ENCODE data around the gene C10orf143. TPM values are rescaled to one million over a fixed set of nuclear protein-coding genes. Genes with fewer than 3 reads are reported as not detected.
"Not testable (repeated sequence)": the region's sequence is repeated elsewhere in the genome, so short reads cannot be mapped to it uniquely, and the experiment has no call there.

The C10orf143 gene
- total RNA-seq, 4 donors from 2014 or later: 2.4 to 22.1 (median 7.7) TPM; not detected in 1

GRCh38 chr10:130128062-130128781 is 17.6 kb upstream of the C10orf143 start:
- Histone ChIP-seq H3K27me3 (no peaks in the 10 kb centered on the region), H3K4me1 (no peaks in the 10 kb centered on the region), H3K9me3 (no peaks in the 10 kb centered on the region), H3K27ac (no peak overlapping the region), H3K4me3 (no peak overlapping the region), H3K36me3 (no peaks in the 10 kb centered on the region)
- DNase-seq: no peak
- TF ChIP-seq POLR2A (IDR thresholded peaks at IDR 0.05) (no peak), CTCF (IDR thresholded peaks at IDR 0.05) (no peak)
- intact Hi-C loops (cut with DNase I; ENCODE audit: low total_unique reads): no loop called here

GRCh38 chr10:130127364-130128061 is 16.9 kb upstream of the C10orf143 start:
- peak in 1 of 2 donors; percentile 46 for DNase-seq
- intact Hi-C loops (cut with DNase I; ENCODE audit: low total_unique reads): no loop called here
- TF ChIP-seq CTCF (IDR thresholded peaks at IDR 0.05) (peak; percentile 59 to 80 (median 66)), POLR2A (IDR thresholded peaks at IDR 0.05) (no peak)
- no peaks in the 10 kb centered on the region for H3K9me3 ChIP-seq
- no peak overlapping the region for H3K27ac ChIP-seq
- H3K27me3 ChIP-seq: no peaks in the 10 kb centered on the region
- no peaks in the 10 kb centered on the region for H3K36me3 ChIP-seq
- H3K4me1 ChIP-seq: no peaks in the 10 kb centered on the region
- no peak overlapping the region for H3K4me3 ChIP-seq

GRCh38 chr10:130121486-130122079 is 11.0 kb upstream of the C10orf143 start:
- no peak overlapping the region for H3K4me3 ChIP-seq
- DNase-seq: no peak
- no peaks in the 10 kb centered on the region for H3K36me3 ChIP-seq
- H3K4me1 ChIP-seq: no peaks in the 10 kb centered on the region
- no peaks in the 10 kb centered on the region for H3K27me3 ChIP-seq
- no peak overlapping the region for H3K27ac ChIP-seq
- intact Hi-C loops (cut with DNase I; ENCODE audit: low total_unique reads): no loop called here
- H3K9me3 ChIP-seq: peaks cover 0 to 7% of the 10 kb centered on the region in 2 donors
- TF ChIP-seq POLR2A (IDR thresholded peaks at IDR 0.05): no peak
- TF ChIP-seq CTCF (IDR thresholded peaks at IDR 0.05): no peak

GRCh38 chr10:130117535-130117934 is 6.9 kb upstream of the C10orf143 start:
- H3K9me3 ChIP-seq; DNase-seq; H3K27me3 ChIP-seq; H3K27ac ChIP-seq; H3K4me1 ChIP-seq; intact Hi-C loops (cut with DNase I; ENCODE audit: low total_unique reads); H3K4me3 ChIP-seq; H3K36me3 ChIP-seq: not testable (repeated sequence)

GRCh38 chr10:130116942-130117341 is 6.3 kb upstream of the C10orf143 start:
- H3K36me3 ChIP-seq; H3K9me3 ChIP-seq; intact Hi-C loops (cut with DNase I; ENCODE audit: low total_unique reads); DNase-seq; H3K27me3 ChIP-seq; H3K4me3 ChIP-seq; H3K27ac ChIP-seq; H3K4me1 ChIP-seq: not testable (repeated sequence)

- TF ChIP-seq POLR2A (IDR thresholded peaks at IDR 0.05) (no peak), CTCF (IDR thresholded peaks at IDR 0.05) (no peak)
- Histone ChIP-seq H3K27ac (no peak overlapping the region), H3K4me3 (no peak overlapping the region), H3K4me1 (peaks cover 0 to 6% of the 10 kb centered on the region in 2 donors), H3K36me3 (no peaks in the 10 kb centered on the region), H3K9me3 (peaks cover 0 to 7% of the 10 kb centered on the region in 2 donors), H3K27me3 (no peaks in the 10 kb centered on the region)
- intact Hi-C loops (cut with DNase I; ENCODE audit: low total_unique reads): no loop called here
- no peak for DNase-seq
Observed at GRCh38 chr10:130112821-130113220, 2.2 kb upstream of the C10orf143 start.

All from uterus (tissue), 4 donors.